Endothelial cell of umbilical vein (primary cell): ENCODE data around the gene ID1. TPM values are rescaled to one million over a fixed set of nuclear protein-coding genes. Genes with fewer than 3 reads are reported as not detected.
A peak's percentile ranks its signal among the peaks of the same experiment; 100 is the strongest.

Source experiments
- BruUV-seq: library from RNA; stranded (reverse); fragments of 400-500 nt; replicated peaks from 2 replicates; lab custom pipeline; 2021; lab: Mats Ljungman, UMichigan
- CTCF ChIA-PET: fragments of 300-600, 350-600 bp; sonication (Branson Sonifier 250); formaldehyde crosslinking; loops from one replicate; lab custom pipeline; 2021; ENCODE audit warnings: antibody characterized with exemption, inconsistent platforms; lab: Charles Lee
- POLR2A ChIA-PET: fragments of 300-600, 350-600 bp; sonication (Branson Sonifier 250); formaldehyde crosslinking; loops from one replicate; lab custom pipeline; 2021; ENCODE audit warnings: antibody characterized with exemption, inconsistent platforms; lab: Charles Lee
- DNase-seq: peaks from one replicate; pipeline ENCODE4 v3.0.0-alpha.2; 2011; ENCODE audit warnings: low read depth, low spot score
- FAIRE-seq: peaks from 2 replicates; lab custom pipeline; 2011; peaks lifted over from hg19 to GRCh38; lab: Jason Lieb, UNC
- H2AFZ ChIP-seq: 2 replicates; pipeline ENCODE4 v1.6.0; 2012; ENCODE audit warnings: low read depth, low read length, control low read depth, inconsistent platforms
- H3K27ac ChIP-seq: 2 replicates; pipeline ENCODE4 v1.5.1; 2011; ENCODE audit warnings: low read depth, mild to moderate bottlenecking, control low read depth, low read length, moderate library complexity; ENCODE audit not compliant: insufficient read depth
- H3K27me3 ChIP-seq, 2 experiments: 2 replicates each; pipeline versions ENCODE4 v1.6.0 to v1.6.1; 2011; ENCODE audit warnings: low read length in 2 of 2, mixed read lengths in 1 of 2; ENCODE audit not compliant: control insufficient read depth in 2 of 2, insufficient read depth in 2 of 2
- H3K36me3 ChIP-seq, 2 experiments: 2 replicates in 1 of 2; 3 replicates in 1 of 2; pipeline ENCODE4 v1.5.1; 2011; ENCODE audit warnings: low read length in 2 of 2, mild to moderate bottlenecking in 1 of 2, moderate library complexity in 1 of 2; ENCODE audit not compliant: control insufficient read depth in 2 of 2, insufficient read depth in 2 of 2; ENCODE audit errors: extremely low read depth in 1 of 2
- H3K4me1 ChIP-seq: 3 replicates; pipeline ENCODE4 v1.5.1; 2011; ENCODE audit warnings: mild to moderate bottlenecking, low read length; ENCODE audit not compliant: control insufficient read depth, insufficient read depth; ENCODE audit errors: extremely low read depth
- H3K4me2 ChIP-seq: 2 replicates; pipeline ENCODE4 v1.6.1; 2011; ENCODE audit warnings: low read length, control low read depth, mixed read lengths; ENCODE audit not compliant: insufficient read depth
- H3K4me3 ChIP-seq, 3 experiments: fragments of 200-600 bp in 1 of 3; sonication (generic), shearing (Covaris generic) in 1 of 3; replicated peaks in 1 of 3; 2 replicates each; pipeline ENCODE4 v1.5.1; 2011 to 2016; ENCODE audit warnings: control low read depth in 3 of 3, low read length in 3 of 3, mild to moderate bottlenecking in 2 of 3, inconsistent platforms in 1 of 3, low read depth in 1 of 3, moderate library complexity in 1 of 3; ENCODE audit not compliant: insufficient read depth in 1 of 3
- H3K79me2 ChIP-seq: 2 replicates; pipeline ENCODE4 v1.6.0; 2012; ENCODE audit warnings: low read length, inconsistent platforms; ENCODE audit not compliant: control insufficient read depth, insufficient read depth
- H3K9ac ChIP-seq: replicated peaks from 2 replicates; pipeline ENCODE3; 2011; ENCODE audit warnings: low read length, control low read depth; ENCODE audit not compliant: insufficient read depth; ENCODE audit errors: extremely low read depth
- H3K9me1 ChIP-seq: replicated peaks from 3 replicates; pipeline ENCODE4 v1.6.0; 2011; ENCODE audit warnings: mild to moderate bottlenecking, low read length; ENCODE audit not compliant: control insufficient read depth, insufficient read depth; ENCODE audit errors: extremely low read depth
- H3K9me3 ChIP-seq: replicated peaks from 2 replicates; pipeline ENCODE4 v1.5.1; 2012; ENCODE audit warnings: low read length, inconsistent platforms; ENCODE audit not compliant: control insufficient read depth, insufficient read depth
- H4K20me1 ChIP-seq: replicated peaks from 2 replicates; pipeline ENCODE3; 2011; ENCODE audit warnings: mild to moderate bottlenecking, low read length; ENCODE audit not compliant: control insufficient read depth, insufficient read depth; ENCODE audit errors: extremely low read depth
- CTCF ChIP-seq, 2 donors: IDR thresholded peaks; 1 replicate in 1 of 2; 2 replicates in 1 of 2; pipeline ENCODE4 v1.5.1; 2011; ENCODE audit warnings: low read length in 2 of 2, mild to moderate bottlenecking in 2 of 2, moderate library complexity in 2 of 2, control low read depth in 1 of 2, inconsistent platforms in 1 of 2, low read depth in 1 of 2; ENCODE audit not compliant: insufficient read depth in 1 of 2; ENCODE audit errors: extremely low read depth in 1 of 2
- EZH2 ChIP-seq: IDR thresholded peaks from 2 replicates; pipeline ENCODE4 v1.6.1; 2012; ENCODE audit warnings: borderline replicate concordance, low read depth, mild to moderate bottlenecking, moderate library complexity, low read length, inconsistent platforms; ENCODE audit not compliant: severe bottlenecking
- FOS ChIP-seq: IDR thresholded peaks from 2 replicates; pipeline ENCODE4 v1.6.1; 2011; ENCODE audit warnings: mild to moderate bottlenecking, low read length, moderate library complexity, borderline replicate concordance; ENCODE audit not compliant: insufficient read depth
- GATA2 ChIP-seq: IDR thresholded peaks from 2 replicates; pipeline ENCODE4 v1.7.0; 2011; ENCODE audit warnings: low read depth, mild to moderate bottlenecking, moderate library complexity, mixed read lengths, low read length; ENCODE audit not compliant: insufficient read length, insufficient read depth
- JUN ChIP-seq: IDR thresholded peaks from 2 replicates; pipeline ENCODE4 v1.6.1; 2011; ENCODE audit warnings: borderline replicate concordance, low read depth; ENCODE audit not compliant: insufficient read length, insufficient read depth
- MYC ChIP-seq: IDR thresholded peaks from one replicate; pipeline ENCODE4 v1.6.1; 2011; ENCODE audit warnings: mild to moderate bottlenecking, low read depth, low read length
- POLR2A ChIP-seq: IDR thresholded peaks from 2 replicates; pipeline ENCODE4 v1.6.1; 2012; ENCODE audit warnings: low read depth, mild to moderate bottlenecking, control low read depth, low read length
- POLR2AphosphoS5 ChIP-seq: IDR thresholded peaks from 2 replicates; pipeline ENCODE4 v1.6.1; 2012; ENCODE audit warnings: low read depth, mild to moderate bottlenecking, control low read depth, low read length, moderate library complexity; ENCODE audit not compliant: insufficient read depth
- dilution Hi-C: fragments of 300-500 bp; cut with MboI; formaldehyde crosslinking; loops from one replicate; pipeline ENCODE4 v1.15.0; 2019; ENCODE audit warnings: low sequenced_read_pairs; ENCODE audit not compliant: extremely low pct_ligation_motif_present
- intact Hi-C: fragments of 100-400 bp; cut with micrococcal nuclease; formaldehyde crosslinking; loops from one replicate; pipeline ENCODE4 v1.10.0; 2022
- polyA plus RNA-seq, 4 experiments: library from polyadenylated mRNA; depleted of rRNA in 3 of 4; stranded (reverse) in 3 of 4; unstranded in 1 of 4; fragments of >200 nt; gene quantifications; 2 replicates each; pipeline versions ENCODE4 v1.2.1 to v1.2.3, GENCODE V29; 2011 to 2012; ENCODE audit warnings: missing spikeins in 1 of 4
- total RNA-seq: library from RNA; stranded (reverse); gene quantifications from 2 replicates; pipeline ENCODE4 v1.2.3, GENCODE V29; 2021
- TF ChIP-seq, protein P1 (sequence below): IDR thresholded peaks from 2 replicates; pipeline ENCODE4 v1.6.1; 2011; ENCODE audit not compliant: insufficient read depth, insufficient read length

The ID1 gene
- total and polyA plus RNA-seq, 2 donors (not counting 3 experiments of a cell fraction or from before 2014, with no cell fraction given) = 78.9 to 152 TPM

- H3K27me3 ChIP-seq = no peaks in the 10 kb centered on the region
- no peaks in the 10 kb centered on the region for H3K79me2 ChIP-seq
- dilution Hi-C loops (no loop called here), intact Hi-C loops (loop anchor here (1.0 kb wide), 2 partner anchors 12 to 38 kb away; no protein-coding TSS in a partner anchor)
- no peaks in the 10 kb centered on the region for H3K9me3 ChIP-seq
- POLR2A ChIA-PET = interaction anchor here (0.8 to 2.7 kb wide), 6 partner anchors 33 to 151 kb away, joined by 3 to 48 read pairs (median 6); partner anchors contain the start of gene ID1
- TSS peak; percentile 87 for BruUV-seq
- no peaks in the 10 kb centered on the region for H4K20me1 ChIP-seq
- CTCF ChIA-PET = interaction anchor here (1.7 to 30.9 kb wide), 5 partner anchors 9 to 62 kb away, joined by 8 to 1817 read pairs (median 21); partner anchors contain the start of gene ID1
- peak overlapping the region; percentile 65 for H3K9ac ChIP-seq
- TF ChIP-seq POLR2AphosphoS5 = no peak
- no peak for TF ChIP-seq JUN
- TF ChIP-seq CTCF (IDR thresholded peaks at IDR 0.05; ENCODE audit: extremely low read depth in 1 of 2, insufficient read depth in 1 of 2, low read depth in 1 of 2, low read length in 2 of 2) = no peak
- TF ChIP-seq POLR2A = no peak
- TF ChIP-seq FOS = no peak
- TF ChIP-seq EZH2 = no peak
- no peak for TF ChIP-seq GATA2
- no peak for TF ChIP-seq MYC
- TF ChIP-seq, protein P1, sequence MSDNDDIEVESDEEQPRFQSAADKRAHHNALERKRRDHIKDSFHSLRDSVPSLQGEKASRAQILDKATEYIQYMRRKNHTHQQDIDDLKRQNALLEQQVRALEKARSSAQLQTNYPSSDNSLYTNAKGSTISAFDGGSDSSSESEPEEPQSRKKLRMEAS = no peak
- no peaks in the 10 kb centered on the region for H3K9me1 ChIP-seq
- peaks cover 43% of the 10 kb centered on the region for H3K4me1 ChIP-seq
- DNase-seq = no peak
- H3K4me2 ChIP-seq = peak overlapping the region; percentile 47
- peak overlapping the region; percentile 93 for H3K27ac ChIP-seq
- FAIRE-seq = no peak
- no peak overlapping the region for H2AFZ ChIP-seq
- no peaks in the 10 kb centered on the region for H3K36me3 ChIP-seq
- no peak overlapping the region for H3K4me3 ChIP-seq
These were observed 32.9 kb upstream of the ID1 start for GRCh38 chr20:31572042-31572700.
